GM19099 (cell line): Measurements from ENCODE around the gene LPCAT1.

Source experiments
- POLR2A ChIP-seq: IDR thresholded peaks from 3 replicates; pipeline ENCODE4 v1.6.1; 2011; ENCODE audit warnings: low read depth; ENCODE audit not compliant: insufficient read length; ENCODE audit errors: extremely low read depth

Gene LPCAT1

DNA sequence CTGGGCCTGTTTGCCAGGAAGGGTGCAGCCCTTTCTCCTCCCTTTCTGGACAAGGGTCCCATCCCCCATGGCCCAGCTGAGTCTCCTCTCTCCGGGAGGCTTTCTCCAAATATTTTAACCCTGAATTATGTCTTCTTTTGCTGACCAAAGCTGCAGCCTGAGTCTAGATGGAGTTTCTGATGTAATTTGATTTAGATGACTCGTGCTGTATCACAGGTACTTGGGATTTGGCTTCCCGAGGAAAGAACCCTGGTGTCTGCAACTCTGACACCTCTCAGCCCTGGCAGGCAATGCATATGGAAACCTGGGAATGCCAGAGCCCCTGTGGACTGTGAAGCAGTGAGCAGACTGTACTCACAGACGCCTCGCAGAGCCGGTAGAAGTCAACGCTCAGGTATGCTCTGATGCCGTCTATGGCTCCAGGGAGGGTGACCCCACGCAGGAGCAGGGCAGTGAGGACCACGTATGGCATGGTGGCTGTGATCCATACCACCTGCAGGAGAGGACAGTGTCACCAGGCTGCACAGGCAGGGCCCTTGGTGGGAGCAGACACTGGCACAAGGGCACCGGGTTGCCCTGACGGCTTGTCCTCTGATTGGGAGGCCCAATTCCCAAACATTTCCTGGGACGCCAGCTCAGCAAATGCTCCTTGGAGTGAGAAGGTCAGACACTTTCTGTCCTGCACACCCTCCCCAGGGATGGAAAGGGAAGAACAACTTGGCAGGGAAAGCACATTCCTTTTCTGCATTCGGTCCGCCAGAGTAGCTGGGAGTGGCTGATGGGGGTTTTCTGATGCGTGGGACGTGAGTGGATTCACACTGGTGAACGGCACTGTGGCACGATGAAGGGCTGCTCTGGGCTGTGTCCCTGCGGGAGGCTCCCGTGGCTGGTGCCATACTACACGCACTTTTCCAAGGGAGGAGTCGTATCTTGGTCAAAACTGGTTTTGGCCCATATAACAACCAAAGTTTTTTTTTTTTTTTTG is 103.3 kb downstream of the LPCAT1 start:
- no peak for TF ChIP-seq POLR2A

DNA sequence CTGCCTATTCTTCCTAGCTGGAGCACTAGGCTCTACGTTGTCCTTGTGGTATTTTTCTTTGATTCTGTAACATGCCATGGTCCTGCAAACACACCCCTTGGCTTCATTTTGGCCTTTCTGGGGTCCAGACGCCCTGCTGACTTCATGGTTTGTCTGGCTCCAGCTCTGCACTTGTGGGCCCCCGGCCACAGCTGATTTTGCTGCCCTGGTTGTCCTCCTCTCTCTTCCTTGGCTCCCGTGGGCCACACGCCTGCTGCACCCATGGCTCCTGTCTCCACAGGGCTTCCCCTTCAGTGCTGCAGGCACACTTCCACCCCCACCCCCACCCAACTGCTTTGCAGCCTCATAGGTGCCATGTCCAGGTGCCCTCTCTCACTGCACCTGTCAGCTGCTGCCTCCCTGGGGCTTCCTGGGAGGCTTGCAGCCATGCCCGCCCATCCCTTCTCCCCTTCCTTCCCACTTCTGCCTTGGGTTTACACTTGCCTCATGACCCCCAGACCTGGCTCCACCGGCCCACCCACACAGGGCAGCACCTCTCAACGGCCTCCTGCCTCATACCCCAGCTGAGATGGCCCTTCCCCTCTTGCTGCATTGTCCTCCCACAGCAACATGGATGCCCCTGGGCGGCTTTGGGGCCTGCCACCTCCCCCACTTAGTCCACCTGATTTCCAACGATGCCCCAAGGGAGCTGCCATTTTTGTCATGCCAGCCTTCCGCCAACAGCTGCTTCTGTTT is 104.1 kb downstream of the LPCAT1 start:
- no peak for TF ChIP-seq POLR2A

DNA sequence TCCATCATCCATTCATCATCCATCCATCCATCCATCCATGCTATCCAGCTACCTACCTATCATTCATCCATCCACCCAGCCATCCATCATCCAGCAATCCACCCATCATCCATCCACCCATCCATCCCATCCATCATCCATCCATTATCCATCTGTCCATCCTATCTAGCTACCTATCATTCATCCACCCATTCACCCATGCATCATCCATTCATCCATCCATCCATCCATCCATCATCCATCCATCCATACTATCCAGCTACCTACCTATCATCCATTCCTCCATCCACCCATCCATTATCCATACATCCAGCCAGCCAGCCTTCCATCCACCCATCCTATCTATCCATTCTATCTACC is 104.9 kb downstream of the LPCAT1 start:
- no peak for TF ChIP-seq POLR2A

DNA sequence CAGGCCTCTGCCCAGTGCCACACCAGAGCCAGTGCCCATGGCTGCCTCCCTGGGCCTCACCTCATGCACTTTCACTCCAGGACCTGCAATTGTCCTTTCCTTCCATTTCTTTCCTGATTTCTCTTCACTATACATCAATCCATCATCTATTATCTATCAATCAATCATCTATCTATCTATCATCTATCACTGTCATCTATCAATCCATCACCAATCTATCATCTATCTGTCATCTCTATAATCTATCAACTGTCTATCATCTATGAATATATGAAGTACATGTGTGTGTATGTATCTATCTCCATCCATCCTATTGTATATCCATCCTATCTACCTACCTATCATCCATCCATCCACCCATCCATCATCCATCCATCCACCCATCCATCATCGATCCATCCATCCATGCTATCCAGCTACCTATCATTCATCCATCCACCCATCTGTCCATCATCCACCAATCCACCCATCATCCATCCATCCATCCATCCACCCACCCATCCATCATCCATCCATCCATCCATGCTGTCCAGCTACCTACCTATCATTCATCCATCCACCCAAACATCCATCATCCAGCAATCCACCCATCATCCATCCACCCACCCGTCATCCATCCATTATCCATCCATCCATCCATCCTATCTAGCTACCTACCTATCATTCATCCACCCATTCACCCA is 105.4 kb downstream of the LPCAT1 start:
- no peak for TF ChIP-seq POLR2A

DNA sequence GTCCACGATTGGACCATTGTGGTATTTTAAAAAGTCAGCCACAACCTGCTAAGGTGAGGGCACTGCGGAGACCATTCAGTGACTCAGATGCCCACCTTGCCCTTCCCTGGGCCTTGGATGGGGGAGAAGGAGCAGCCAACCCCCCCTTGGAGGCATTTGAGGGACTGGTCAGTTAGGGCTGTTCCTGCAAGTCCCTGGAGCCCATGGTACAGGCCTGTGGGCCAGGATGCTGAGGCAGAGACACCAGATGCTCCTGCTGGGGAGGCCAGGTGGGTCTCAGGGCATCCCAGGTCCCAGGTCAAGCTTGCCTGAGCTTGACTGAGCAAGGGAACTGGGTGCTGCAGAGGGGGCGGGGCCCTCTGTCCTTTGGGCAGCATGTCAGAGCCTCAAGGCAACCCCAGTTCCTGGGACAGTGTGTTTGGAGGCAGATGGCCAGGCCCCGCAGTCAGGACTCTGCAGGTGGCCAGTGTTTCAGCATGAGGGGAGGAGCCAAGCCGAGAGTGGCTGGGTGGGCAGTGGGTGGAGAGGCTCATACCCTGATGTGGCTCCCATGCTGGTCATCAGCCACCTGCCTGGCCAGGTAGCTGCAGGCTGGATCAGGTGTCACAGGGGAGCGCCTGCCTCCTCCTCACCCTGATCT is 106.1 kb downstream of the LPCAT1 start:
- TF ChIP-seq POLR2A: no peak

DNA sequence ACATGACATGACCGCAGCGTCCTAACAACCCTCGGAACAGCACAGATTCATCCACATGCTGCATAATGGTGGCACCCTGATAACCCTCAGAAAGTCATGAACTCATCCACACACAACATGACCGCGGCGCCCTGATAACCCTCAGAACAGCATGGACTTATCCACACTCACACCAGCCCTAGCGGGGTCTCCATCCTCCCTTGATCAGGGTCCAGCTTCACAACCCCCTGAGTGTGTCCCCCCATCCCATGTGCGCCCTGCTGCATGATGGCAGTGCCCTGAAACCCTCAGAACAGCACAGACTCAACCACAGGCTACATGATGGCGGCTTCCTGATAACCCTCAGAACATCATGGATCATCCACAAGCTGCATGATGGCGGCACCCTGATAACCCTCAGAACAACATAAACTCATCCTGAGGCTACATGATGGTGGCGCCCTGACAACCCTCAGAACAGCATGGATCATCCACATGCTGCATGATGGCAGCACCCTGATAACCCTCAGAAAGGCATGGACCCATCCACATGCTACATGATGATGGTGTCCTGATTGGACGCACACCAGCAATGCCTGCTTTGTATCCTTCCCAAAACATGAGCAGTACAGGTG is 106.8 kb downstream of the LPCAT1 start:
- TF ChIP-seq POLR2A: no peak

DNA sequence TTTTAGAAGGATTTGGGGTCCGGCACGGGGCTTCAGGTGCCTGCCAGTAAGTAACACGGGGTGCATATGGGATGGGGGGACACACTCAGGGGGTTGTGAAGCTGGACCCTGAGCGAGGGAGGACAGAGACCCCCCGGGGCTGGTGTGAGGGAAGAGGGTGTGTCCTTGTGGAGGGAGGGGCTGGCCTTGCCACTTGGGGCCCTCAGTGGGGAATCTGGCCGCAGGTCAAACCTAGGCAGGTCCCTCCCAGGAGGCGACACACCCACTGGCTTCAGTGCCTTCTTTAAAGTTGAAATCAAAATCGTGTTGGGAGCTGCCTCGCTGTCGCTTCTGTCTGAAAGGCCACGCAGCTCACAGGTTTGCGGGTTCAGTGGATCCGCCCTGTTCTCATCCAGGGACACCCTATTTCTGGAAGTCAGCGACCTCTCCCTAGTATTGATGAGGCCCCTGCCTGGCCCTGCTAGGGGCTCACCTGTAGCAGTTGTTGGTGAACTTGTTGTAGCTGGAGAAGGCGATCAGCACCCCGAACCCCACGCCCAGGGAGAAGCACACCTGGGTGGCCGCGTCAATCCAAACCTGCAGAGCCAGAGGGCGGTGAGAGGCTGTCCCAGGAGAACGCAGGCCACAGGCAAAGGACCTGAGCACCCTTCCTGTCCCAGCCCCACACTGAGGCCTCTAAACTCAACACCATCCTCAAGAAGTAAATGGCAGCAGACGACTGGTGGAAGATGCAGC is 108.0 kb downstream of the LPCAT1 start:
- TF ChIP-seq POLR2A: no peak

DNA sequence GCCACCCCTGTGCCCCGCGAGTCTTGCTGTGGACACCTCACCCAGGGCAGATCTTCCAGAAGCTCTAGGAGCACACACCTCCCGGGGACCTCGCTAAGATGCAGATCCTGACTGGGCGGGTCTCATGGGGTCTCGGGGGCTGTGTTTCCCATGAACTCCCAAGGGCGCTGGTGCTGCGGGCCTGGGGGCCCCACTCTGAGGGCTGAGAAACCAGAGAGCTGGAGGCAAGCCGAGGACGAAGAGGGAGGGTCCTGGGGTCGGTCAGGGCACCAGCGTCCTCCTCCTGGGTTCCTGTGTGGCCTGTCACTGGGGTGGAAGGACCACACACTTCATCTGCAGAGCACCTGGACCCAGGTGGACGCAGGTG is 108.7 kb downstream of the LPCAT1 start:
- no peak for TF ChIP-seq POLR2A

DNA sequence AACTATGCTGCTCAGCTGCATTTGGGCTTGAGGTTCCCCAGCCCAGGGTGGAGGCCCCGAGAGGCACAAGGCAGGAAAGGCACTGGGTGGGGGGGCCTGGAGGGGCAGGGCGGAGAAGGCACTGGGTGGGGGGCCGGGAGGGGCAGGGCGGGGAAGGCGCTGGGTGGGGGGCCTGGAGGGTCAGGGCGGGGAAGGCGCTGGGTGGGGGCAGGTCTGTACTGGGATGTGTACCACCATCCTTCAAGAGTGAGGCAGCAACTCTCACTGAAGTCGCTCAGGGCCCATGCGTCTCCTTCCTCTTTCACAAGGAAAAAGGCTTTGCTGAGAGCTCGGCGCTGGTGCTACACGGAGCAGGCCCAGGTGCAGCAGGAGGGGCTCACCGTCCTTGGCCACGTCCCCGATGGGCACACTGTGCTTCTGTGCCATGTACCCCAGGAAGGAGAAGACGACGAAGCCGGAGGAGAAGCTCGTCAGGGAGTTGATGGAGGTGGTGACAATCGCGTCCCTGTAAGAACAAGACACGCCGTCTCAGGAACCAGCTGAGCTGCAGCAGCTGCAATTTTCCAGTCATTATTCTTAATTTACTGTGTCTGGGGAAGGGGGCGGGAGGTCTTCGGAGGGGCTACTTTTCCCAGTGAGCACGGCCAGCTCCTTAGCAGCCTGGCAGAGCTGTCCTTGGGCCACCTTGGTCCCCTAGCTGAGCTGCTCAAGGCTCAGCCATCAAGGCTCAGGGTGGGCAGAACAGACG is 109.3 kb downstream of the LPCAT1 start:
- no peak for TF ChIP-seq POLR2A

DNA sequence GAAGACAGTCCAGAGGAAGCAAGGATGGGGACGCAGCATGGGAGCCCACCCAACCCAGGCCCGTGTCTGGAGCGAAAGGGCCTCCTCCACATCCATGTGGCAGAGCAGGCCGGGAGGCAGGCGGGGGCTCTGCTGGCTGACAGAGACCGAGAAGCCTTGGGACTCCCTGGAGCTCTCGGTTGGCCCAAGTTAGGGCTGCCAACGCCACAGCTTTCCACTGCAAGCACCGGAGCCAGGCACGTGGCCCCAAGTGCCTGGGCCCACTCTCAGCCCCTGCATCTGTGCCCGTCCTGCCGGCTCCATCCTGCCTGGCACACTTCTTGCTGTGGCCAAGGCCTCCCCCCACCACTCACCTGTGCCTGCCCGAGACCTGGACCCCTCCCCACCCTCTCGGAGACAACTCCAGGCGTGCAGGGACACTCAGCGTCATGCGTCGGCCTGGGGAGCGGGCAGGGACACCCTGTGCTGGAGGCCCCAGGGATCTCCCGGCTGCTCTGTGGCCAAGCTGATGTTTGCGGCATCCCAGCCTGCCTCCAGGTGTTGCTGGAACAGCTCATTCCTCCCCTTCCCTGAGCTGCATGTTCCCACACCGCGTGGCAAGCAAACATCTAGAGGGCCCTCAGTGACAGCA is 110.0 kb downstream of the LPCAT1 start:
- no peak for TF ChIP-seq POLR2A

DNA sequence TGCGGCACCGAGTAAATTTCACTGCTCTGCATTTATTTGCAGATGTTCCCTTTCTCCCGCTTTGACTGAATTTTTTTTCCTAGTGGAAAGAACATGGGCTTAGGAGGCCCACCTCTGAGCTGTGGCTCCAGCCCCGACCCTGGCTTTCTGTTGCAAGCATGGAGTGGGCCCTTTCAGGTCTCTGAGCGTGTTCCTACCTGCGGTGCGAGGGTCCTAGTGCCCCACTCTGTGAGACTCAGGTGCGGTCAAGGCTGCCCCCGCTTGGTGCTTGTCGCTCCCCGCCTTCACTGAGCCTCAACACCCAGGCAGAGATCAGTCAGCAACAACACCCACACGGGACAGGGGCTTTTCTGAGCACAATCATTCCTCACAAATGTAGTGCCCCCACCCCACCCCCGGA is 110.5 kb downstream of the LPCAT1 start:
- no peak for TF ChIP-seq POLR2A

DNA sequence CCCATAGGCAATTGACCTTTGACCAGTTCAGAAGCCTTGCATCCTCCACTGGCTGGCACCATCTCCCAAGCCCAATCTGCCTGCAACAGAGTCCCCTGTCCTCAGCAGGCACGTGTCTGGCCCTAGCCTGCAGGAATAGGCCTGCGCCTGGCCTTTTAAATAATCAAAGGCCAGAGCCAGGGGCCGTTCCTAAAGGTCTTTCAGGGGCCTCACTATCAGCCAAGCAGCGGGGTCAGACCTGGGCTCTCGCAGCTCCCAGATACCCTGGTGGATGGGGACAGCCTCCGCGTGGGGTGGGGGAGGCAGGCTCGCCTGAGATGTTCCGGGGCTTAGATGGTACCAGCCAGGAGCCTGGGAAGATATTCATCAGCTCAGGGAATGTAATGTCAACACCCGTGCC is 111.1 kb downstream of the LPCAT1 start:
- TF ChIP-seq POLR2A: no peak

DNA sequence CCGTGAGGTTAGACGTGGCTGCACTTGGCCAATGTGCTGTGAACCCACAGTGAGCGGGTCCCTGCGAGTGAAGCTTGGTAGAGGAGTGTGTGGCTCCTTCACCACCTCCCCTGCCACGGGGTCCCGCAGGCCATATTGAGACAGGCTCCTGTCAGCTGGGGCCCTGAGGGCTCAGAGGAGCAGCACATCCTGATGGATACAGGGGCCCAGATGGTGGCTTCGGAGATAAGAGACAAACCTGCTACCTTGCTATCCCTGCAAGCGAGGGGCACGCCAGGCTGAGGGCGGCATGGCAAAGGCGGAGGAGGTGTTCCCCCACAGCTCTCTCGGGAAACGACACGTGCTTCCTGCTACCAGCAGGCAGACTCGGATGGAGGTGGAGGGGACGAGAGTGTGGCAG is 111.6 kb downstream of the LPCAT1 start:
- no peak for TF ChIP-seq POLR2A
